SU-DHL-6 (cell line): ENCODE results near the gene MAP2K1.
"Not testable (repeated sequence)": the region's sequence is repeated elsewhere in the genome, so short reads cannot be mapped to it uniquely, and the experiment has no call there.

Experiments used
- EZH2phosphoT487 ChIP-seq: fragments of 200-600 bp; sonication (generic), shearing (Covaris generic); conservative IDR thresholded peaks from 2 replicates; pipeline ENCODE4 v1.6.1; 2018; ENCODE audit warnings: mild to moderate bottlenecking, antibody characterized with exemption, low read length, moderate library complexity, mixed read lengths
- TF ChIP-seq, protein P1 (sequence below): fragments of 200-600 bp; sonication (generic); IDR thresholded peaks from one replicate; pipeline ENCODE4 v1.5.1; 2017; ENCODE audit warnings: antibody characterized with exemption, mild to moderate bottlenecking, low read length, moderate library complexity; ENCODE audit not compliant: insufficient read depth, poor library complexity, severe bottlenecking

DNA sequence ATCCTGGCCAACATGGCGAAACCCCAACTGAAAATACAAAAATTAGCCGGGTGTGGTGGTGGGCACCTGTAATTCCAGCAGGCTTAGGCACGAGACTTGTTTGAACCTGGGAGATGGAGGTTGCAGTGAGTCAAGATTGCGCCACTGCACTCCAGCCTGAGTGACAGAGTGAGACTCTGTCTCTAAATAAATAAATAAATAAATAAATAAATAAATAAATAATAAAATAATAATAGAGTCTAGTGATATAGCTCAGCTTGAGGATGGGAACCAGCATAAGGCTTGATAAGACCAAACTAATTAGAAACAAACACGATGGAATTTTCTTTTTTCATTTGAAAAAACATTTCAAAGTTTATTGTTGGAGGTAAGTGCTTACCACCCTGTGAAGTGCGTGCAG, 74.6 kb downstream of the MAP2K1 start:
- TF ChIP-seq, protein P1, sequence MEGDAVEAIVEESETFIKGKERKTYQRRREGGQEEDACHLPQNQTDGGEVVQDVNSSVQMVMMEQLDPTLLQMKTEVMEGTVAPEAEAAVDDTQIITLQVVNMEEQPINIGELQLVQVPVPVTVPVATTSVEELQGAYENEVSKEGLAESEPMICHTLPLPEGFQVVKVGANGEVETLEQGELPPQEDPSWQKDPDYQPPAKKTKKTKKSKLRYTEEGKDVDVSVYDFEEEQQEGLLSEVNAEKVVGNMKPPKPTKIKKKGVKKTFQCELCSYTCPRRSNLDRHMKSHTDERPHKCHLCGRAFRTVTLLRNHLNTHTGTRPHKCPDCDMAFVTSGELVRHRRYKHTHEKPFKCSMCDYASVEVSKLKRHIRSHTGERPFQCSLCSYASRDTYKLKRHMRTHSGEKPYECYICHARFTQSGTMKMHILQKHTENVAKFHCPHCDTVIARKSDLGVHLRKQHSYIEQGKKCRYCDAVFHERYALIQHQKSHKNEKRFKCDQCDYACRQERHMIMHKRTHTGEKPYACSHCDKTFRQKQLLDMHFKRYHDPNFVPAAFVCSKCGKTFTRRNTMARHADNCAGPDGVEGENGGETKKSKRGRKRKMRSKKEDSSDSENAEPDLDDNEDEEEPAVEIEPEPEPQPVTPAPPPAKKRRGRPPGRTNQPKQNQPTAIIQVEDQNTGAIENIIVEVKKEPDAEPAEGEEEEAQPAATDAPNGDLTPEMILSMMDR = not testable (repeated sequence)
- TF ChIP-seq EZH2phosphoT487 = not testable (repeated sequence)
